BLaER1 treated with 17β-estradiol and CSF1 and Interleukin-3, amounts not matched to agents 10 nM and 100 nM (cell line): Measurements from ENCODE around the gene PKNOX2.

Experiments
- H3K27ac ChIP-seq, 11 experiments: shearing (Covaris generic); formaldehyde crosslinking; 2 replicates each; pipeline ENCODE4 v1.8.1; 2022
- H3K27me3 ChIP-seq, 11 experiments: shearing (Covaris generic); formaldehyde crosslinking; 2 replicates each; pipeline ENCODE4 v1.8.1; 2022
- H3K36me3 ChIP-seq, 11 experiments: shearing (Covaris generic); formaldehyde crosslinking; 2 replicates each; pipeline ENCODE4 v1.8.1; 2022
- H3K4me1 ChIP-seq, 10 experiments: shearing (Covaris generic); formaldehyde crosslinking; 2 replicates each; pipeline ENCODE4 v1.8.1; 2022
- H3K4me2 ChIP-seq, 11 experiments: shearing (Covaris generic); formaldehyde crosslinking; 2 replicates each; pipeline ENCODE4 v1.8.1; 2022
- H3K4me3 ChIP-seq, 10 experiments: shearing (Covaris generic); formaldehyde crosslinking; 2 replicates each; pipeline ENCODE4 v1.8.1; 2022
- H3K9ac ChIP-seq, 11 experiments: shearing (Covaris generic); formaldehyde crosslinking; 2 replicates each; pipeline ENCODE4 v1.8.1; 2022
- H3K9me3 ChIP-seq, 11 experiments: shearing (Covaris generic); formaldehyde crosslinking; replicated peaks in 1 of 11; 2 replicates each; pipeline ENCODE4 v1.8.1; 2022
- H4K20me1 ChIP-seq, 11 experiments: shearing (Covaris generic); formaldehyde crosslinking; 2 replicates each; pipeline ENCODE4 v1.8.1; 2022
- Cebpa-rat ChIP-seq, 11 experiments: shearing (Covaris generic); IDR thresholded peaks; 2 replicates each; pipeline ENCODE4 v1.8.1; 2022

The PKNOX2 gene

DNA sequence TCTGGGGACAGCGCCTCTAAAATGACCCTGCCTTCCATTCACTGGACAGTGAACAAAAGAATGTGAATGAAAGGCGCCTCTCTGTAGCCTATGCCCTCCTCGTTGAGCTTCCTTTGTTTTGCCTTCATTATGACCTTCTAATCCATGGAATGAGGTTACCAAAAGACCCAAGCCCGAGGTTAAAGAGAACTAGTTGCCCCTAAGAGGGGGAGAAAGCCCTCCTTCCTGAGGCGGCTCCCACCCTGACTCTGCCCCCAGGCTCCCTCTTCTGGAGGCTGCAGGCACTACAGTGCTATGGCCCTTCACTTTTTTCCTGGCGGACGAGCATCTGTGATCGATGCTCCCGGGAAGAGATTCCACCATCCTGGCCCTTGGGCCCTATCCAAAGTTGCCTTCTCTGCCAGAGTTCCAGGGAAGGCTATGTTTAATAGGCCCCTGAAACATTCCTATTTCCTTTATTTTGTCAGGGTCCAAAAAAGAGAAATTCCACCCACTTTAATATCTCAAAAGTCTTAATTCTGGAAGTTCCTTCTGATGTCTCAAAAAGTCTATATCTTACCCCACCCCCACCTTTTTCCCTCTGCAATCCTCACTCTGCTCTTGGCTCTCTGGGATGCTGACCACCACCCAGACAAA is 184.2 kb downstream of the PKNOX2 start:
- no peak overlapping the region for H3K9ac ChIP-seq
- no peaks in the 10 kb centered on the region; a peak in 1 of 22 replicates for H4K20me1 ChIP-seq
- no peak overlapping the region for H3K4me3 ChIP-seq
- peak overlapping the region in 2 of 11 experiments; percentile 27 to 32; a peak in 1 of 22 replicates for H3K4me2 ChIP-seq
- peaks cover 0 to 9% (median 0%) of the 10 kb centered on the region in 10 experiments; a peak in 5 of 20 replicates for H3K4me1 ChIP-seq
- H3K27ac ChIP-seq = no peak overlapping the region
- no peaks in the 10 kb centered on the region for H3K36me3 ChIP-seq
- TF ChIP-seq Cebpa-rat (IDR thresholded peaks at IDR 0.05) = no peak
- H3K9me3 ChIP-seq = no peaks in the 10 kb centered on the region
- no peaks in the 10 kb centered on the region for H3K27me3 ChIP-seq

DNA sequence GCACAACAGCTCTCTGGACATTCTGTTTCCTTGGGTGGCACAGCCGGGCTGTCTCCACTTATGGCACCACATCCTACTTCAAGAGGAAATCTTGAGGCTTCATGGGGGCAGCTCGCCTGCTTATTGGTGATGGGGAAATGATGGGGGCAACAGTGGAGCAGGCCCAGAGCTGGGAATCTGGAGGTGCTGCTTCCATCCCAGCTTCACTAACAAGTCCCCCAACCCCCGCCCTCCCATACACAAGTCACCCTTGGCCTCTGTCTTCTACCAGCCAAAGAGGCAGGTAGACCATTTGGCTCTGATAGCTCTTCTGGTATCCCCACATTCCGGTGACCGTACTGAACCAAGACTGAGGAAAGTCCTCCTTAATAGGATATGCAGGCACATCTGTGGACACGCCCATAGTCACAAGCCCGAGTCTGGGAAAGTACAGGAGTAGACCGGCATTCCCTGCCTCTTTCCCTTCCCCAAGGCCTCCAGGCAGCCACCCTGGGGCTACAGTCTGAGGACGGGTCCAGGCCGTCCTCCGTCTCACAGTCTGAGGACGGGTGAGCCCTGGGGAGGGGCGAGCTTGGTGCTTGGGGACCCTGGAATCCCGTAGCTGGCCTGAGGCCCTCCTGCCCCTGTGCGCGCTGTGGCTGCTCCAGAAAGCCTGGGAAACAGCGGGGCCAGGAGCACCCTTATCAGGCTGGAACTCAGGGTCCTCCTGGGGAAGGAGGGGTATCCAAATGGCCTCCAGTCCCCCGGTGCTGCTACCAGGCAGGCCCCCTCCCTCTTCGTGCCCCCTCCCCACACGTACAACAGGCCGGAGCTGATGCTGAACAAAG is 185.9 kb downstream of the PKNOX2 start:
- Histone ChIP-seq H3K4me2 (no peak overlapping the region), H3K36me3 (no peaks in the 10 kb centered on the region), H3K4me1 (peaks cover 0 to 14% (median 2%) of the 10 kb centered on the region in 10 experiments; a peak in 9 of 20 replicates), H4K20me1 (no peaks in the 10 kb centered on the region; a peak in 1 of 22 replicates), H3K27me3 (no peaks in the 10 kb centered on the region), H3K9ac (no peak overlapping the region), H3K27ac (no peak overlapping the region), H3K4me3 (no peak overlapping the region), H3K9me3 (no peaks in the 10 kb centered on the region)
- no peak for TF ChIP-seq Cebpa-rat (IDR thresholded peaks at IDR 0.05)

GRCh38 chr11:125351033-125351867 is 186.7 kb downstream of the PKNOX2 start:
- H3K9ac ChIP-seq = no peak overlapping the region
- no peak for TF ChIP-seq Cebpa-rat (IDR thresholded peaks at IDR 0.05)

DNA sequence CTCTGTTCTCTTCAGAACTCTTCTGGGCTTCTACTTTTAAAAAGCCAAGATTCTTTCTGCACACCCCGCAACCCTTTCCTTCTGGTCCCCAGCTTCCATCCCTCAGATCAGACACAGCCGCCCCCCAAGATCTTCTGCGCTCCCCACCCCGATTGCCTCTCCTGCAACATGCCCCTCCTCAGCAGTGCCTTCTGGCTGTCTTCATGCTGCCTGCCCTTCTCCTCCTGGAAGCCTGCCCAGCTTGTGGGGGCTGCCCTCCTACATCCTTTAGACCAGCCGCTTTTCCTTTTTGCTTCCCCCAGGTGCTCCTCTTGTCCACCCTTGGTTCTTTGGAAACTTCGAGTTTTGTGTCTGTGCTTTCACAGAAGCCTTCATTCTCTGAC is 187.3 kb downstream of the PKNOX2 start:
- Histone ChIP-seq H3K27ac (no peak overlapping the region), H3K4me1 (peaks cover 5 to 14% (median 9%) of the 10 kb centered on the region in 10 experiments; a peak in 19 of 20 replicates), H3K27me3 (no peaks in the 10 kb centered on the region), H3K9me3 (no peaks in the 10 kb centered on the region), H3K36me3 (no peaks in the 10 kb centered on the region), H3K4me3 (no peak overlapping the region), H4K20me1 (no peaks in the 10 kb centered on the region; a peak in 1 of 22 replicates), H3K4me2 (no peak overlapping the region), H3K9ac (no peak overlapping the region)
- no peak for TF ChIP-seq Cebpa-rat (IDR thresholded peaks at IDR 0.05)

More at GRCh38 chr11:125351033-125351867, 186.7 kb downstream of the PKNOX2 start:
- H4K20me1 ChIP-seq = no peaks in the 10 kb centered on the region; a peak in 1 of 22 replicates
- H3K27me3 ChIP-seq = no peaks in the 10 kb centered on the region
- H3K9me3 ChIP-seq = no peaks in the 10 kb centered on the region
- no peak overlapping the region for H3K4me3 ChIP-seq
- H3K27ac ChIP-seq = no peak overlapping the region
- no peaks in the 10 kb centered on the region for H3K36me3 ChIP-seq
- H3K4me2 ChIP-seq = no peak overlapping the region
- peaks cover 0 to 14% (median 3%) of the 10 kb centered on the region in 10 experiments; a peak in 14 of 20 replicates for H3K4me1 ChIP-seq

GRCh38 chr11:125356797-125357196 is 192.2 kb downstream of the PKNOX2 start:
- H3K36me3 ChIP-seq = no peaks in the 10 kb centered on the region
- no peaks in the 10 kb centered on the region for H4K20me1 ChIP-seq
- no peaks in the 10 kb centered on the region for H3K27me3 ChIP-seq
- no peak for TF ChIP-seq Cebpa-rat (IDR thresholded peaks at IDR 0.05)
- no peaks in the 10 kb centered on the region for H3K9me3 ChIP-seq
- H3K4me3 ChIP-seq = no peak overlapping the region
- H3K4me1 ChIP-seq = peaks cover 5 to 16% (median 11%) of the 10 kb centered on the region in 10 experiments; a peak in 18 of 20 replicates
- H3K27ac ChIP-seq = 0 out of 22 replicates have a peak overlapping the region, but pooled peaks of 1 of the 11 experiments have one; percentile 1
- H3K9ac ChIP-seq = peak overlapping the region in 4 of 11 experiments; percentile 1 to 39 (median 14); a peak in 3 of 22 replicates
- H3K4me2 ChIP-seq = peak overlapping the region in 8 of 11 experiments; percentile 20 to 54 (median 40); a peak in 15 of 22 replicates

GRCh38 chr11:125357551-125357950 is 193.0 kb downstream of the PKNOX2 start:
- Histone ChIP-seq H3K27me3 (no peaks in the 10 kb centered on the region), H3K4me3 (no peak overlapping the region), H3K4me2 (peak overlapping the region in 4 of 11 experiments; percentile 26 to 54 (median 46); a peak in 3 of 22 replicates), H3K27ac (no peak overlapping the region), H3K9me3 (no peaks in the 10 kb centered on the region), H3K4me1 (peaks cover 5 to 16% (median 11%) of the 10 kb centered on the region in 10 experiments; a peak in 18 of 20 replicates), H3K36me3 (no peaks in the 10 kb centered on the region), H4K20me1 (no peaks in the 10 kb centered on the region), H3K9ac (no peak overlapping the region)
- no peak for TF ChIP-seq Cebpa-rat (IDR thresholded peaks at IDR 0.05)

DNA sequence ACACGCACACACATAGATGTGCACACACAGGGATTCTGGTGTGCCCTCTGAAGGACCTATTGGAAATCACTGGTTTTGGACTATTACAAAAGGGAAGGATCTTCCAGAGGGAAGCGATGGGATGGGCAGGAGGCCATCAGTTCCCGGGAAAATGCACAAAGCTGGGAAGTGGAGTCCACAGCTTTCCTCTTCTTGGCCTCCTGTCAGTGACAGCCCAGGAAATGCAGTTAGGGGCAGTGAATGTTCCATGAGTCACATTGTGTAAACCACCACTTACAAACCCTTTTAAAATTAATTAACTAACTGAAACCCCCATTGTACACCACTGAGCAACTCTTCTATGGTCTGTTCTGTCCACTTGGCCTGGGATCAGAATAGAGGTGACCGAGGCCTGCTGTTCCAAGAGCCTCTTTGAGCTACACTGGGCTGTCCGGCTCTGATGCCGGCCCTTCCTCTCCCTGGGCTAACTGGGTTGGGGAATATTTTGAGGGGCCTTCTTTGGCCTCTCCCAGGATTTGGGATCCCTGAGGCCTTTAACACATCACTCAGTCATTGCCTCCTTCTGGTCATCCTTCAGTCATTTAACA is 193.8 kb downstream of the PKNOX2 start:
- Histone ChIP-seq H3K27me3 (no peaks in the 10 kb centered on the region), H3K4me1 (peaks cover 5 to 16% (median 11%) of the 10 kb centered on the region in 10 experiments; a peak in 18 of 20 replicates), H3K27ac (no peak overlapping the region), H3K4me3 (no peak overlapping the region), H3K9me3 (no peaks in the 10 kb centered on the region), H3K4me2 (no peak overlapping the region), H3K36me3 (no peaks in the 10 kb centered on the region), H3K9ac (no peak overlapping the region), H4K20me1 (no peaks in the 10 kb centered on the region)
- no peak for TF ChIP-seq Cebpa-rat (IDR thresholded peaks at IDR 0.05)

DNA sequence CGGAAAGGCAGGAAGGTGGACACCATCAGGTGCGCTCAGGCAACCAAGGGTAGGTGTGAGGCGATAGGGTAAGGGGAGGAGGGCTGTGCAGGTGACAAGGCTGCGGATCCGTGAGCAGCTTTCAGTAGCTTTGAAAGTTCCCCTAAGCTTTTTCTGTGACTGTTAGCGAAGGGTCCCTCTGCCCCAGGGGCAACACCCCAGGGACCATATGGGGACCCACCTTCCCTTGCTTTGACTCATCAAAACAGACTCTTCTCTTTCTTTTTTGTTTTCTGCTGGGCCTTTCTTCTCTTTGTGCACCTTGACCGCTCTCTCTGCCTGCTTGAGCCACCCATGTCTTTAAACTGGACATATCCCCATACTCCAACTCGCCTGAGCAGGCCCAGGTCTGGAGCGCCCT is 194.6 kb downstream of the PKNOX2 start:
- Histone ChIP-seq H4K20me1 (no peaks in the 10 kb centered on the region), H3K4me2 (no peak overlapping the region), H3K27me3 (no peaks in the 10 kb centered on the region), H3K27ac (no peak overlapping the region), H3K9ac (no peak overlapping the region), H3K4me1 (peaks cover 9 to 16% (median 13%) of the 10 kb centered on the region in 10 experiments; a peak in 19 of 20 replicates), H3K36me3 (no peaks in the 10 kb centered on the region), H3K9me3 (no peaks in the 10 kb centered on the region), H3K4me3 (no peak overlapping the region)
- TF ChIP-seq Cebpa-rat (IDR thresholded peaks at IDR 0.05) = no peak
